ENCODE measurements around the gene CRYBA2. TPM values are rescaled to one million over a fixed set of nuclear protein-coding genes. Genes with fewer than 3 reads are reported as not detected.

Gene CRYBA2
- total RNA-seq, 1 experiment from 2014 or later = not detected

DNA sequence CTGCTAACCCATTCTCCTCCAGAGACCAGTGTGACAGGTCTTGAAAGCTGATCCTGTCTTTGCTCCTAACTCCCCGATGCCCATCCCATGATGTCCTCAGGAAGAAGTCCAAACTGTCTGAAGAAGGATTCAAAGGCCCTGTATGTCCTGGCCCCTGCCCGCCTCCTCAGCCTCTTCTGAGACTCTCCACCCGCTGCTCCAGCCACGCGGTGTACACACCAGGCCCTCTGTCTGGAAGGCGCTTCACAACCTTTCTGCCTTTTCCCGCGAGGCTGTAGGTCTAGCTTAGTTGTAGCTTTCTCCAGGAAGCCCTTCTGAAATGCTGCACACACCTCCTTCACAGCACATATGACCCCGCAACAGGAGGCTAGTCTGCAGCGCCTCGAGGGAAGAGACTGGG, 23.5 kb upstream of the CRYBA2 start:
- H3K4me1 ChIP-seq (ENCODE audit: control insufficient read depth in 1 of 2, insufficient read depth in 2 of 2, low read length in 2 of 2) = no peaks in the 10 kb centered on the region
- CTCF ChIA-PET = interaction anchor here (1.4 to 2.1 kb wide), 3 partner anchors 13 kb away, joined by 3 to 7 read pairs (median 5); no protein-coding TSS in a partner anchor
- no peak overlapping the region for H3K4me2 ChIP-seq (ENCODE audit: low read length)
- no peaks in the 10 kb centered on the region for H3K36me3 ChIP-seq (ENCODE audit: control insufficient read depth in 1 of 2, insufficient read depth in 2 of 2, low read length in 2 of 2)
- no peak for TF ChIP-seq CBX3 (IDR thresholded peaks at IDR 0.05; ENCODE audit: low read depth)
- TF ChIP-seq EGR1 (IDR thresholded peaks at IDR 0.05; ENCODE audit: low read depth) = no peak
- TF ChIP-seq, protein P1, sequence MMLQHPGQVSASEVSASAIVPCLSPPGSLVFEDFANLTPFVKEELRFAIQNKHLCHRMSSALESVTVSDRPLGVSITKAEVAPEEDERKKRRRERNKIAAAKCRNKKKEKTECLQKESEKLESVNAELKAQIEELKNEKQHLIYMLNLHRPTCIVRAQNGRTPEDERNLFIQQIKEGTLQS (IDR thresholded peaks at IDR 0.05) = no peak
- TF ChIP-seq TCF7L2 (IDR thresholded peaks at IDR 0.05; ENCODE audit: borderline replicate concordance, extremely low read depth, insufficient read depth, insufficient read length) = no peak
- no peak for TF ChIP-seq SIN3A (IDR thresholded peaks at IDR 0.05; ENCODE audit: low read depth)
- no peak for TF ChIP-seq JUND (IDR thresholded peaks at IDR 0.05)
- TF ChIP-seq EZH2 (IDR thresholded peaks at IDR 0.05) = no peak
- no peak for TF ChIP-seq ZNF274 (IDR thresholded peaks at IDR 0.05; ENCODE audit: low read depth, low read length)
- TF ChIP-seq, protein P2, sequence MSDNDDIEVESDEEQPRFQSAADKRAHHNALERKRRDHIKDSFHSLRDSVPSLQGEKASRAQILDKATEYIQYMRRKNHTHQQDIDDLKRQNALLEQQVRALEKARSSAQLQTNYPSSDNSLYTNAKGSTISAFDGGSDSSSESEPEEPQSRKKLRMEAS (IDR thresholded peaks at IDR 0.05) = no peak
- no peak for TF ChIP-seq ELF1 (IDR thresholded peaks at IDR 0.05; ENCODE audit: borderline replicate concordance, low read depth)
- TF ChIP-seq, protein P3, sequence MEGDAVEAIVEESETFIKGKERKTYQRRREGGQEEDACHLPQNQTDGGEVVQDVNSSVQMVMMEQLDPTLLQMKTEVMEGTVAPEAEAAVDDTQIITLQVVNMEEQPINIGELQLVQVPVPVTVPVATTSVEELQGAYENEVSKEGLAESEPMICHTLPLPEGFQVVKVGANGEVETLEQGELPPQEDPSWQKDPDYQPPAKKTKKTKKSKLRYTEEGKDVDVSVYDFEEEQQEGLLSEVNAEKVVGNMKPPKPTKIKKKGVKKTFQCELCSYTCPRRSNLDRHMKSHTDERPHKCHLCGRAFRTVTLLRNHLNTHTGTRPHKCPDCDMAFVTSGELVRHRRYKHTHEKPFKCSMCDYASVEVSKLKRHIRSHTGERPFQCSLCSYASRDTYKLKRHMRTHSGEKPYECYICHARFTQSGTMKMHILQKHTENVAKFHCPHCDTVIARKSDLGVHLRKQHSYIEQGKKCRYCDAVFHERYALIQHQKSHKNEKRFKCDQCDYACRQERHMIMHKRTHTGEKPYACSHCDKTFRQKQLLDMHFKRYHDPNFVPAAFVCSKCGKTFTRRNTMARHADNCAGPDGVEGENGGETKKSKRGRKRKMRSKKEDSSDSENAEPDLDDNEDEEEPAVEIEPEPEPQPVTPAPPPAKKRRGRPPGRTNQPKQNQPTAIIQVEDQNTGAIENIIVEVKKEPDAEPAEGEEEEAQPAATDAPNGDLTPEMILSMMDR (IDR thresholded peaks at IDR 0.05 in 2 of 3, conservative IDR thresholded peaks at IDR 0.05 in 1 of 3; ENCODE audit: borderline replicate concordance in 1 of 3, insufficient read depth in 1 of 3, low read depth in 2 of 3, low read length in 2 of 3) = no peak
- TF ChIP-seq CEBPB (IDR thresholded peaks at IDR 0.05; ENCODE audit: low read depth) = no peak
- TF ChIP-seq ZFX (IDR thresholded peaks at IDR 0.05) = no peak
- no peaks in the 10 kb centered on the region for H3K9me2 ChIP-seq (ENCODE audit: insufficient read depth)
- no peaks in the 10 kb centered on the region for H4K20me1 ChIP-seq (ENCODE audit: insufficient read depth)
- H3K27ac ChIP-seq (ENCODE audit: low read depth, low read length) = no peak overlapping the region
- no peak overlapping the region for H2AFZ ChIP-seq (ENCODE audit: low read depth, low read length, poor library complexity, severe bottlenecking)
- no peak for ATAC-seq
- POLR2A ChIA-PET = no interaction called here
- DNase-seq (ENCODE audit: low read depth, low spot score) = no peak
- RAD21 ChIA-PET (ENCODE audit: low non-redundant PET in 1 of 2, low total read pairs in 2 of 2, uncharacterized antibody in 2 of 2, unreplicated experiment in 2 of 2) = no interaction called here
- no peak overlapping the region for H3K9ac ChIP-seq (ENCODE audit: low read length)
- no TSS peak for BruUV-seq (replicated peaks)
- no peaks in the 10 kb centered on the region for H3K27me3 ChIP-seq (ENCODE audit: insufficient read depth, low read length)
- no peak overlapping the region for H3K4me3 ChIP-seq (replicated peaks in 1 of 2; ENCODE audit: low read depth in 1 of 2, low read length in 2 of 2)
- intact Hi-C loops (cut with micrococcal nuclease) = no loop called here
- no peaks in the 10 kb centered on the region for H3K79me2 ChIP-seq (ENCODE audit: insufficient read depth, low read length)
- no peaks in the 10 kb centered on the region; a peak in 1 of 4 replicates for H3K9me3 ChIP-seq (ENCODE audit: control insufficient read depth in 1 of 2, insufficient read depth in 1 of 2, low read depth in 1 of 2, low read length in 2 of 2)

All from HCT116 (cell line).